TTC549 (cell line): ENCODE results near the gene MIX23.
"Not testable (repeated sequence)": the region's sequence is repeated elsewhere in the genome, so short reads cannot be mapped to it uniquely, and the experiment has no call there.

ENCODE experiments used
- FAIRE-seq: peaks from 2 replicates; lab custom pipeline; 2012; peaks lifted over from hg19 to GRCh38; lab: Jason Lieb, UNC

The MIX23 gene

DNA sequence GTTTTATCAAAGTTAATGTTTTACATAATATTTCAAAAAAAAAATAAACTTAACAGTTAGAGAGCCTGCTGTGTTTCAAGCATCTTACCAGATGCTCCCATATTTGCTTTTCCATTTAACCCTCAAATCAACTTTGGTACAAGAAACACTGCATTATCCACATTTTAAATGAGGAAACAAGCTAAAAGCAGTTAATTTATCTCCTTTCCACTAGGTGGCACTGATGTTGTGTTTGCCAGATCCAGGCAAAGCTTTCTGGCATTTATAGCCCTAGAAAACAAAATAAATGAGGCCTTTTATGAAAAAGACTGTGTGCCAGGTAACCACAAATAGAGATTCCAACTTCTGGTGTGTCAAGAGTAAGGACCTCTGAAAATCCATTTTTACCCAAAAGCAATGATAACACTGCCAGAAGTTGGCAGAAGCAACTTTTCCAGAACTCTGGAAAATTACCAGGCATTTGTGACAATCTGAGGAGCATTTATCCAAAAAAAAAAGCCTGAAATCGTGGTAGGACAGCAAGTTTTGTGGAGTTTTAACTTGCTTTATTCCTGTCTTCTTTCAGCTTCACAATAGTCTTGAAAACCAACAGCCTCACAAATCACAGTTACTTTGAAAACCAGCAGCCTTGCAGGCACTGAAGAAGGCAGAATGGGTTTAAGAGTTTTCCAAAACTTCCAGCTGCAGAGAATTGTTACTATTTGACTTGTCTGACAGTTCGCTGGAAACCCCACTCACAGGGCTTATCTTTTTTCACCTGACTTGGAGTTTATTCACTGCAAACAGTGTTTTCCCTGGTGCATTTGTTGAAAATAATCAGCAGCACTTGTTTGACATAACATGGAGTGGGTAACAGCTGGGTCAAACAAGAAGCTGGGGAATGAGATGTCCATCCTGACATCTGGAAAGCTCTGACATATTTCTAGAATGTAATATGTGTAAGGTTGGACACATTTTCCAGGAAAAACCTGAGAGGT lies 10.1 kb upstream of the MIX23 start:
- peak; percentile 64 for FAIRE-seq

DNA sequence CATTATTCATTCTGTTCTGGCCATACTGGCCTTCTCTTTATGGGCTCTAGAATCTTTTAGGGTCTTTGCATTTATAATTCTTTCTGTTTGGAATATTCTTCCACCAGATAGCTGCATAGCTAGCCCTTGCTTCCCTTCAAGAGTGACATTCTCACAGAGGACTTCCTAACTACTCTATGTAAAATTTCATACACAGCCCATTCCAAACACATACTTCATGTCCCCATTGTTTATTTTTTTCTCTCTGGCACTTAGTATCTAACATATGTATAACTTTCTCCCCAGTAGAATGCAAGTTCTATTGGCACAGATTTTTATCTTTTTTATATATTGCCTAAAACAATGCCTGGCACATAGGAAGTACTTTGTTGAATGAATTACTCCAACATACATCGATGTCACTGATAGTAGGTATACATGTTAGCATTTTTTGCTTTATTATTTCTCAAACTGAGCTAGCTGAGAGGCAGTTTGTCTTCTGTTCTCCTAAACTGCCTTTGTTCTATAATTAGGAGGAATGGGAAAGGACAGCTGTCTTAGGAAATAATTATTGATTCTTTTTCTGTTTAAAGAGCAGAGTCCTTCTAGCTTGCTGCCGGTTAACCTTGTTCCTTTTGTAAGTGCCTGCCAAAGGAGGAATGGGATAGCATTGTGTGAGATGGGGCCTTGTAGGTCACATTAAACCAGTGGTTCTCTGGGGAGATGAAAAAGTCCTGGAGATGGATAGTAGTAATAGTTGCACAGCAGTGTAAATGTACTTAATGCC lies 8.8 kb upstream of the MIX23 start:
- FAIRE-seq = no peak

DNA sequence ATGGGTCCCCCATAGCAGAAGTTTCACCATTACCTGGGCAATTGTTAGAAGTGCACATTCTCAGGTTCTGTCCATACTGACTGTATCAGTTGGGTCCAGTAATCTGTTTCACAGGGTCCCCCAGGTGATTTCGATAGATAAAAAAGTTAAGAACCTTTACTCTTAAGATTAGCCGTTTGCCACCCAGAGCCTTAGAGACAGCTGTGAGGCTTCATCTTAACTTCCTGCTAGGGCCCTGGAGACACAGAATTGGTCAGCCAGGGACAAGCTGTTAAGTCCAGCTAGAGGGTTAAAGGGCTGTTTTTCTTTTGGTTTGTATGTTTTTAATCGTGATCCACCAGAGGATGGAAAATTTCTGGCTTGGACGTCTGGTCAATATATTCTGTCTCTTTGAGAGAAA lies 7.6 kb upstream of the MIX23 start:
- no peak for FAIRE-seq

DNA sequence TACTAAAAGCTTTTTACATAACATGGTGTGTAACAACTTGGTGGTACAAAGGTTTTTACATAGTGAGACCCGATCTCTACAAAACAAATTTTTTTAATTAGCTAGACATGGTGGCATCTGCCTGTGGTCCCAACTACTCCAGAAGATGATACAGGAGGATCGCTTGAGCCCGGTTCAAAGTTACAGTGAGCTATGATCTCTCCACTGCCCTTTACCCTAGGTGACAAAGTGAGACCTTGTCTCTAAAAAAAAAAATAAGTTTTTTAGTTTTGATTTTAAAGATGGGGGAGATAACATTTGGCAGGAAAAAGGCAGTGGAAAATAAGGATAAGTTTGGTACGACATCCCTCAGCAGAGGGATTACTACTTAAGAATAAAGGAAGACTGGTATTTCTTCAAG lies 6.9 kb upstream of the MIX23 start:
- no peak for FAIRE-seq

DNA sequence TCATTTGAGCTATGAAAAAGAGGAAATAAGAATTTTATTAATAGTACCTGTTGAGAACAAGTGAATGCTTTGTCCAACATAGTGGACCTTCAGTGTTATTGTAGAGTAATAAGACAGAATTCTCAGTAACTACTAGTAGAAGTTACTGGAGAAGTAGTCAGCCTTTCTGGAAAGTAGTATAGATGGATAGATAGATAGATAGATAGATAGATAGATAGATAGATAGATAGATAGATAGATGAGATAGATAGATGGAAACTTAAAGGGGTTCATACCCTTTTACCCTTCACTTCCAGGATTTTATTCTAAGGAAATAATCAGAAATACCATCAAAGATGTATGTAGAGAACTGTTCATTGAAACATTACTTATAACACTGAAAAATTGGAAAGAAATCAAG lies 6.2 kb upstream of the MIX23 start:
- no peak for FAIRE-seq

DNA sequence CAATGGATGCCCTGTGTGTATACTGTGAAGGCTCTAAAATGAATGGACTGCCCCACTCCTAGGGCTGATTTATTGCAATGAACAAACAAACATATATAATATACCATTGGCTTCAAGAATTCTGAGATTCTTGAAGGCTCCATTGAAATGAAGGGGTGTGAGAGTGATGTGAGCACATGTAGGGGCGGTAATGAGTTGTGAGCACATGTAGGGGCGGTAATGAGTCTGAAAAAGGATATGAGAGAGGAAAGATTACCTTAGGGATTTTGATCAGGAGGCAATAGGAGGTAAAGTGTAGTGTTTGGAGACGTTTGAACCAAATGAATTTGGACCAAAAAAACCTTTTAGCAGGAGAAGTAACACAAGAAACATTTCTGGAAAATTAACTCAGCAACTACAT lies 4.7 kb upstream of the MIX23 start:
- no peak for FAIRE-seq

DNA sequence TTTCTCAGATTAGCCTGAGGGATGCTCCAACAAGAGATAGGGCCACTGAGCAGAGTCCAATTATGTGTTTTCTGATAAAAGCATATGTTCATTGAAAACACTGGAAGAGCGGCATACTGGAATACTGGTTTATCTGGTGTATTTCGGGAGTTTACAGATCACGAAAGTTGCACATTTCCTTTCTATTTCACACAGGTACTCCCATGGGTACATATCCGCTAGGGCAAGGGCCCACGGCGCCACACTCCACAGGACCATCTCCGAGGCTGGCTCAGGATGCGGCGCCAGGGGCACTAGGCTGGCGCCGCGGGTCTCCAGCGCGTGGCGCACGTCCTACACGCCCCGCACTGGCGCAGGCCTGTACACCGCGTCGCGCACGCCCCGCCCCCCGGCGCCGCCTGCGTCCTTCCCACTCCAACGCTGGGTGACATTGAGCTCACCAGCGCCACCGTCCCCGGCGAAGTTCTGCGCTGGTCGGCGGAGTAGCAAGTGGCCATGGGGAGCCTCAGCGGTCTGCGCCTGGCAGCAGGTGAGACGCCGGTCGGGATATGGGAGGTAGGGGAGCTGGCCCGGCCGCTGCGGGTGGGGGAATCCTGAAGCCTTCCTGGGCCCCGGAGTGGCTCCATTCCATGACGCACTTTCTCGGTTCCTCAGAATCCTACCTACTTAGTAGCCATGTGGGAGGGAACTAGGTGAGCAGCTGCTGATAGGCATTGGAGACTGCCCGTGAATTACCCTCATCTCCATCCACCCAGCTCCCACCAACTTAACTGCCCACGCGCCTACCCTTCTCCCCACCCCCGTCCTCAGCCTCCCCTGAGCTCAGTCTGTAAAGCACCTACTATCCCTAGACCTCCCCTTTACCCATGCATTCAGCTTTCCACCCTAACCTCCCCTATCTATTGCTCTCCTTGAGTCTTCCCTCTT lies 1.0 kb upstream of the MIX23 start, which contains the start of gene FAM162A:
Gene FAM162A, plus strand, starts transcription at position 412 of the 927 bp plus-strand sequence. Its CDS starts 84 bp downstream, at position 496.
- no peak for FAIRE-seq

DNA sequence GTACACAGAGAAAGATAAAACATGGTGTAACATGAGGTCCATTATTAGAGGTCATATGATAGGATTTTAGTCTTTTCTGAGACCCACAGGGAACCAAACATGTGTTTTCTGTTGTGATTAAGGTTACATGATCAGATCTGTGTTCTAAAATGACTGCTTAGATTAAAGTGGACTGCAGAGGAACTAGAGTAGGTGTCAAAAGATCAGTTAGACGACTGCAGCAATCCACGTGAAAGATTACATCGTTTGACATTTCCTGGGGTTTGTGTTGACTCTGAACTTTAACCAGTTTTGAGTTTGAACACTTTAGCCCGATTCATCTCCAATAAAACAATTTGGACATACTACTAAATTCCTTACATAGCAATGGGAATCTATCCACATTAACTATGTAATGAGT lies 5.1 kb downstream of the MIX23 start:
- no peak for FAIRE-seq

DNA sequence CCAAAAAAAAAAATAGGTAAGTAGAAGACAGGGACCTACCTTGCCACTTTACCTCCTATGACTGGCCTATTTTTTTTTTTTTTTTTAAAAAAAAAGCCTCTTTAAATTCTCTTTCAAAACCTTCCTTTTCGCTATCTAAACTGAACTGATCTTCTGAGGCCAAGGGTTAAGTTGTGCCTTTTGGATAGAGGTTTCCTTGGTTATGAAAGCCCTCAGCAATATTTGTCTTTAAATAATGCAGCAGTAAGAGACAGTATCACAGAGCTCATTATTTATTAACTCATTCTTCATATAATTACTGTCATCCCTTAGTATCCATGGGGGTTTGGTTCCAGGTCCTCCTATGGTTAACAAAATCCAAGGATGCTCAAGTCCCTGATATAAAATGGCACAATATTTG lies 9.0 kb downstream of the MIX23 start:
- FAIRE-seq = no peak

DNA sequence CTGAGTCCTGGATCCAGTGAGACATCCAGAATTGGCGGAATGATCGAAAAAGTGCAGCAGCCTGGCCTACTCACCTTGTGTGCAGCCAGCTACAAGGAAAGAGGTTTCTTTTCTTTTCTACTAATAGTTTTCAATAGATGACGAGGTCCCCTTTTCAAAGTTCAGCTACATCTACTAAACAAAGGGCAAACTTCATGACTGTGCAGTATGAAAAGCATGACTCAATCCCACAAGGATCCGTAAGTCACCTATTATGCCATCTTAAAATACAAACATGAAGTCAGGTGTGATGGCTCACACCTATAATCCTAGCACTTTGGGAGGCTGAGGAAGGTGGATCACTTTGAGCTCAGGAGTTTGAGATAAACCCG lies 16.7 kb downstream of the MIX23 start:
- no peak for FAIRE-seq

DNA sequence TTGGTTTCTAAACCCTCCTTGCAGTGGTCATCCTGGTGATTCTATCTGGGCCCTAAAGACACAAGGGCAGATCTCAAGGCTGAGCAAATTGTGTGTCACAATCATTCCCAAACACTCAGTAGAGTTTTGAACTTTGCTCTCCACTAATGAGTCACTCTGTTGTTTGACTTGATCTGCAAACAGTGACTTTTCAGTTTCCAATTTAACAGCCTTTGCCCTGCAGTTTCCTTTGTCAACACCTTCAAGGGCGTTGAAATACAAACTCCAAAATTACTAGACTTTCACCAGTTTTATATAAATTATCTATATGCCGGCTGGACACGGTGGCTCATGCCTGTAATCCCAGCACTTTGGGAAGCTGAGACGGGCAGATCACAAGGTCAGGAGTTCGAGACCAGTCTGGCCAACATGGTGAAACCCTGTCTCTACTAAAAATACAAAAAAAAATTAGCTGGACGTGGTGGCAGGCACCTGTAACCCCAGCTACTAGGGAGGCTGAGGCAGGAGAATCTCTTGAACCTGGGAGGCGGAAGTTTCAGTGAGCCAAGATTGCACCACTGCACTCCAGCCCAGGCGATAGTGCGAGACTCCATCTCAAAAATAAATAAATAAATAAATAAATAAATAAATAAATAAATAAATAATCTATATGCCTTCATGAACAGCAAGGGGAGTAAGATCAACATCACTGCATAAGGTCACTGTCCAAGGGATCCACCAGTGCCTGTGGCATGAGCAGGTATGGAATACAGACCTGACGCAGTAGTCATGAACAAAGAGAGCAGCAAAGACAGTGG lies 17.3 kb downstream of the MIX23 start:
- FAIRE-seq = not testable (repeated sequence)

DNA sequence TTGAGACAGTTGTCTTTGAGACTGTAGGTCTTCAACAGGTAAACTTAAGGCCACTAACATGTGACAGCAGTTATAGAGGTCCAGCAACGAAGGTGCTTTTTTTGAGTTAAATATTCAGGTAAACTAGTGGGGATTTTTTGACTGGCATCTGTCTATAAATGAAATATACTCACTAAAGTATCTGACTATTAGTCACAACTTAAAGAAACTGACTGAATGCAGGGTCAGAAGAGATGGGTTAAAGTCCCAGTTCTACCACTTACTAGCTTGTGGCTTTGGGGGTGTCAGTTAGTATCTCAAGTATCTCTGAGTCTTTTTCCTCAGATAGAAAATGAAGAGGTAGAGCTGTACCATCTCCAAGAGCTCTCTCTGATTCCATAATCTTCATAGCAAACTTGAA lies 18.0 kb downstream of the MIX23 start:
- FAIRE-seq = no peak

DNA sequence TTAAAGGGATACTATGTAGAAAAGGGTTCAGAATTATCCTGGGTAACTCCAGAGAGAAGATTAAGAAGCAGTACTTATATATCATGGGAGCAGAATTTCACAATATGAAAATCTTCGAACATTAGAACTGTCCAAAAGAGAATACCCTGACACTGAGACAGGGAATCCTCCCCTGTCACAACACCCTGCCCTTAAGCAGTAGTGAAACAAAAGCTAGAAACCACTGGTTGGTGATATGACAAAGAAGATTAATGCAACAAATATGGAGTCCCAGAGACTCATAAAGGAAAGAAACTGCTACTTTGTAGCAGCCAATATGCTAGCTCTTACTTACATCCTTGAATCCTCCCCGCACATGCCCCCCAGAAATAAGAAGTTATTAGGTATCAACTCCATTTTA lies 18.5 kb downstream of the MIX23 start:
- FAIRE-seq = no peak

DNA sequence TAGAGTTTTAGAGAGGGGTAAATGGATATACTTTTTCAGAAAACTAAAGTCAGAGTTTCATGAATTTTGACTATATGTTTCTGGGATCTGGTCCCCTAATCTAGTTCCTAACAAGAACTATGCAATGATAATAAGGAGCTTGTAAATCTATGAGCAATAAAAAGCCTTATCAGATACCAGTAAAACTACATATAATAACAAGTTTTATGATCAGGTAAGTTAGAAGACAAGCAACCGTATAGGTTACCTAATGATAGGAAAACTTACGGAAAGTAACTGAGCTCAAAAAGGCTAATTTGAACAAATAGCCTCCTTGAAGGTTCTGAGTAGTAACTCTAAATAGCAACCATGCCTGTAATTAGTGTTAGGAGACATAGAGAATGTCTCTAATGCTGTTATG lies 21.0 kb downstream of the MIX23 start:
- FAIRE-seq = no peak

DNA sequence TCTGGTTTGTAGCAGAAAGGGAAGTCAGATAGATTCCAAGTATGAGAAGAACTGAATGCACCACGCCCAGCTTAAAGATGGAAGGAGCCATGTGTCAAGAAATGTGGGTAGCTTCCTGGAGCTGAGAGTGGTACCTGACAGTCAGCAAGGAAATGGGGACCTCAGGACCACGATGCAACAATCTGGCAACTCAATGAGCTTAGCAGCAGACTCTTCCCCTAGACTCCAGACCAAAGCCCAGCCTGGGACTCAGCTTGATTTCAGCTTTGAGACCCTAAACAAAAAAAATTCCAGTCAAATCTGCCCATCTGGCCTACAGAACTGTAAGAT lies 24.4 kb downstream of the MIX23 start:
- FAIRE-seq = no peak

DNA sequence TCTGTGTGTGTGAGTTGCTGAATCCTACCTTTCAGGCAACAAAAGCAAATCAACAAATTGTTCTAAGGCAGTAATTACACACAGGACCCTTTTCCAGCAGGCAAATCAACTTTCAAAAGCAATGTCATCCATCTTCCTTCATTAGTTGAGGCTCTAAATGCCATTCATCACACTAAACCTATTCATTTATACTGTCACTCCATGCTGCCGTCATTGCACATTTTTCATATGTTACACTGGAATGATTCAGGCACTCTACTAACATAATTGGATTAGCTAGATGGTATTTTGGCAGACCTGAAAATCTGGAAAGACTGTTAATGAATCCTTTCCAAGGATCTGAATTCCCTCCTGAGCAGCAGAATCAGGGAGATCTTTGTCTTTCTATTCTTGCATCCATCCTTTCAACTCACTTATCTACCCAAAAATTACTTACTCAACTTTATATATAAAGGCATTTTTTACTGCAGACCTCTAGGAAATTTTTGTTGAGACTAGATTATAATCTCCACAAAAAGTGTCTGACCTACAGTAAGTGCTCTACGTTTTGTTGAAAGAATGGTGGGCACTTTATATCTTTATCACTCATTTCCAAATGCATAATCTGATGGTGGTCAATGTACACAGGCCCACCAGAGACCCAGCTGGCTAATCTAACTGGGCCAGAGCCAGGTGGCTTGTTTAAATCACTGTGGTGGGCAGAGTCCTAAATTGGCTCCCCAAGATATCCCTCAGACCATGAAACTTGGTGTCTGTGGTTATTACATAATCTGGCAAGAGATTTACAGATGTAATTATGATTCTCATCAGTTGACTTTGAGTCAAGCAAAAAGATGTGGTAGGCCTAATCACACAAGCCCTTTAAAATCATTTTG lies 25.0 kb downstream of the MIX23 start:
- FAIRE-seq = no peak

DNA sequence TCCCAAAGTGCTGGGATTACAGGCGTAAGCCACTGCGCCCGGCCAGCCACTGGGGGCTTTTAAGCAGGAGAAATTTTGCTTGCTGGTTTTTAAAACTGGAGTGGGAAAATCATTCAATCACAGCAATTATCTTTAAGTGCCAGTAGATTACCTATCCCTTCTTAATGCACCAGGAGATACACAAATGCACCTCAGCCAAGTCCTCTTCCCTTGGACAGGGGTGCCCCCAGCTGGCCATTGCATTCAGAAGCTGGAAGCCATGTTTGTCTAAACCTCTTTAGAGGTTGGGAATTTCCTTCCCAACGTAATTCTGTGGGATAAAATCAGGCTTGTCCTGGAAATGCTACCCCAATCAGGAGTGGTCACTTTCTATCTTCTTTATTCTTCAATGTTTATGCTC lies 26.6 kb downstream of the MIX23 start:
- no peak for FAIRE-seq

DNA sequence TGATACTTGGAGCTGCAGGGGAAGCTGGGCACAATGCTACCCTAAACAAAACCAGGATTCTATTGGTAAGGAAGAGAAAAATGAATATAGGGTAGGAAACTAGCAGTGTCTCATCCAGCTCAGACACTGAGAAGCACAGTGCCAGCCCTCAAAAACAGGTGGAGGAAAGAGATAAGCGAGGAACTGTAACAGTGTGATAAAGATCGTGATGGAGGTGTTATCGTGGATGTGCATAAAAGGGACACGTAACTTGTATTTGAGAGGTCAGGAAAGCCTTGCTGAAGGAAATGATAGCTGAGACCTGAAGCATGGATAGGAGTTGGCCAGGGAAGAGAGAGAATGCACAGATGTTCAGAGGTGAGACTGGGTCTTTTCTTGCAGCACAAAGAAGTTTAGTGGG lies 27.4 kb downstream of the MIX23 start:
- FAIRE-seq = no peak

DNA sequence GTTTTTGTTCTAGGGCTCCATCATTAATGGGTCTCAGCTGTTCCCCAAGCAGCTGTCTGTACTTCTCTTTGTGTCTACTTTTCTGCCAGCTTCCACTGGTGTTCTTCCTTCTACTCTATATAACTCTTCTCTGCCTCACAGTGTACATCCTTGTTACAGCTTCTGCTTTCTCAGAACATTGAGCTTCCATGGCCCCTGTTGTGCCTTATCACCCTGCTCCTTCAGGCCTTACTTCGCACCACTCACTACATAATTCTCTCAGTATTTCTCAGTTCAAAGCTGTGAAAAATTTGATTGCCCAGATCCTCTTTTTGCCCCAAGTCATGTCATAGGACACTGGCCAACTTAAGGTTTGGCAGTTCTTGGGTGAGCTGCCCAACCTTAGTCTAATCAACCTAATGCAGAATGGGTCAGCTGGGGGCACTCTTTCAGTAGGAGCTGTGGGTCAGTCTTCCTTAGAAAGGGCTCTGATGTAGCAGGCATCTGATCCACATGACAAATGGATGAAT lies 29.1 kb downstream of the MIX23 start:
- no peak for FAIRE-seq

DNA sequence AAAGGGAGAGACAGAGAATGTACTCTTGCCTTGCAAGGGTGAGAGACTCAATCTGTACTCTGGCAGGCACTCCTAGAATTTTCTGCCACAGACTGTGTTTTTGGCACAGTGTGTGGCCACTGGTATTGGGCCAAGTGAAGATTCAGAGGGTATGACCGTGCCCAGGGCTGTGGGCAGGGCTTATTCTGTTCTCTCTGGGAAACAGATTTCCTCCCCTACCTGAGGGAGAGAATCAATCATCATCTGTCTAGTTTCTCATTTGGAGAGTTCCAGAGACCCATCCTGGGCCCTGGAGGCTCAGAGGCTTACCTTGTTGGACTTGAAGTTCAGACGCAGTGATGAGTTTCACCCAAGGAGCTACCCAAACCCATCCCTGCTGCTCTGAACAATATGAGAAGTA lies 29.8 kb downstream of the MIX23 start:
- no peak for FAIRE-seq
